Hepatocyte (in vitro differentiated cells): ENCODE measurements around the gene CIDEB.

Source experiments
- EZH2phosphoT487 ChIP-seq: fragments of 200-600 bp; sonication (generic); IDR thresholded peaks from one replicate; pipeline ENCODE4 v1.6.1; 2018; ENCODE audit warnings: antibody characterized with exemption, mild to moderate bottlenecking, low read depth, moderate library complexity; ENCODE audit not compliant: unreplicated experiment, severe bottlenecking
- TF ChIP-seq, protein P1 (sequence below): fragments of 200-600 bp; sonication (generic); IDR thresholded peaks from 2 replicates; pipeline ENCODE4 v1.5.1; 2016; ENCODE audit warnings: antibody characterized with exemption, mild to moderate bottlenecking; ENCODE audit not compliant: poor library complexity

- TF ChIP-seq, protein P1, sequence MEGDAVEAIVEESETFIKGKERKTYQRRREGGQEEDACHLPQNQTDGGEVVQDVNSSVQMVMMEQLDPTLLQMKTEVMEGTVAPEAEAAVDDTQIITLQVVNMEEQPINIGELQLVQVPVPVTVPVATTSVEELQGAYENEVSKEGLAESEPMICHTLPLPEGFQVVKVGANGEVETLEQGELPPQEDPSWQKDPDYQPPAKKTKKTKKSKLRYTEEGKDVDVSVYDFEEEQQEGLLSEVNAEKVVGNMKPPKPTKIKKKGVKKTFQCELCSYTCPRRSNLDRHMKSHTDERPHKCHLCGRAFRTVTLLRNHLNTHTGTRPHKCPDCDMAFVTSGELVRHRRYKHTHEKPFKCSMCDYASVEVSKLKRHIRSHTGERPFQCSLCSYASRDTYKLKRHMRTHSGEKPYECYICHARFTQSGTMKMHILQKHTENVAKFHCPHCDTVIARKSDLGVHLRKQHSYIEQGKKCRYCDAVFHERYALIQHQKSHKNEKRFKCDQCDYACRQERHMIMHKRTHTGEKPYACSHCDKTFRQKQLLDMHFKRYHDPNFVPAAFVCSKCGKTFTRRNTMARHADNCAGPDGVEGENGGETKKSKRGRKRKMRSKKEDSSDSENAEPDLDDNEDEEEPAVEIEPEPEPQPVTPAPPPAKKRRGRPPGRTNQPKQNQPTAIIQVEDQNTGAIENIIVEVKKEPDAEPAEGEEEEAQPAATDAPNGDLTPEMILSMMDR, result no peak
- no peak for TF ChIP-seq EZH2phosphoT487
These were observed 31.1 kb upstream of the CIDEB start for GRCh38 chr14:24338843-24339242.
